H9 (cell line): ENCODE results near the gene CEP250. TPM values are rescaled to one million over a fixed set of nuclear protein-coding genes. Genes with fewer than 3 reads are reported as not detected.

Experiments
- DNase-seq: peaks from one replicate; pipeline ENCODE4 v3.0.0-alpha.2; 2017
- H2AFZ ChIP-seq: one replicate; pipeline ENCODE4 v1.6.1; 2013; ENCODE audit warnings: mild to moderate bottlenecking, low read length, control low read depth, moderate library complexity
- H2AK5ac ChIP-seq: 2 replicates; pipeline ENCODE4 v1.6.1; 2013; ENCODE audit warnings: low read length, control low read depth, mixed read lengths; ENCODE audit not compliant: insufficient read length
- H2BK120ac ChIP-seq: one replicate; pipeline ENCODE4 v1.6.1; 2013; ENCODE audit warnings: low read depth, mild to moderate bottlenecking, low read length, control low read depth, inconsistent platforms; ENCODE audit not compliant: poor library complexity, severe bottlenecking
- H2BK12ac ChIP-seq: 2 replicates; pipeline ENCODE4 v1.6.1; 2013; ENCODE audit warnings: low read length, control low read depth, mixed read lengths, low read depth; ENCODE audit not compliant: insufficient read length
- H2BK15ac ChIP-seq: 2 replicates; pipeline ENCODE4 v1.6.1; 2013; ENCODE audit warnings: low read depth, low read length, control low read depth
- H2BK20ac ChIP-seq: one replicate; pipeline ENCODE4 v1.6.1; 2013; ENCODE audit warnings: low read depth, mild to moderate bottlenecking, low read length, control low read depth, inconsistent platforms; ENCODE audit not compliant: poor library complexity, severe bottlenecking
- H2BK5ac ChIP-seq: 2 replicates; pipeline ENCODE4 v1.6.1; 2013; ENCODE audit warnings: low read length, control low read depth, mixed read lengths; ENCODE audit not compliant: insufficient read length
- H3K14ac ChIP-seq: 2 replicates; pipeline ENCODE4 v1.6.1; 2013; ENCODE audit warnings: low read length, control low read depth; ENCODE audit not compliant: insufficient read depth
- H3K18ac ChIP-seq: 2 replicates; pipeline ENCODE4 v1.6.1; 2013; ENCODE audit warnings: low read depth, mild to moderate bottlenecking, mixed read lengths, low read length, control low read depth; ENCODE audit not compliant: insufficient read length
- H3K23ac ChIP-seq: 2 replicates; pipeline ENCODE4 v1.6.1; 2013; ENCODE audit warnings: low read length, control low read depth, mixed read lengths, low read depth; ENCODE audit not compliant: insufficient read length
- H3K23me2 ChIP-seq: 2 replicates; pipeline ENCODE4 v1.6.1; 2013; ENCODE audit warnings: low read depth, mild to moderate bottlenecking, mixed read lengths, low read length, control low read depth; ENCODE audit not compliant: insufficient read length, poor library complexity, severe bottlenecking
- H3K27ac ChIP-seq: 2 replicates; pipeline ENCODE4 v1.5.1; 2013; ENCODE audit warnings: low read length, control low read depth, mixed read lengths, low read depth; ENCODE audit not compliant: insufficient read length
- H3K27me3 ChIP-seq: 2 replicates; pipeline ENCODE4 v1.6.1; 2013; ENCODE audit warnings: low read length, control low read depth, inconsistent platforms; ENCODE audit not compliant: insufficient read depth
- H3K4ac ChIP-seq: 2 replicates; pipeline ENCODE4 v1.6.1; 2013; ENCODE audit warnings: low read depth, mild to moderate bottlenecking, control low read depth, inconsistent platforms, low read length, moderate library complexity
- H3K4me1 ChIP-seq: 2 replicates; pipeline ENCODE4 v1.6.1; 2013; ENCODE audit warnings: low read length, control low read depth, inconsistent platforms; ENCODE audit not compliant: insufficient read depth
- H3K4me2 ChIP-seq: 2 replicates; pipeline ENCODE4 v1.6.1; 2013; ENCODE audit warnings: low read length, control low read depth, mixed read lengths; ENCODE audit not compliant: insufficient read length, insufficient read depth
- H3K56ac ChIP-seq: 2 replicates; pipeline ENCODE4 v1.6.1; 2013; ENCODE audit warnings: low read depth, mild to moderate bottlenecking, mixed read lengths, low read length, control low read depth; ENCODE audit not compliant: insufficient read length
- H3K79me1 ChIP-seq: 2 replicates; pipeline ENCODE4 v1.6.1; 2013; ENCODE audit warnings: low read depth, mild to moderate bottlenecking, moderate library complexity, low read length, control low read depth, inconsistent platforms; ENCODE audit not compliant: insufficient read depth, poor library complexity, severe bottlenecking
- H3K79me2 ChIP-seq: 2 replicates; pipeline ENCODE4 v1.6.1; 2013; ENCODE audit warnings: low read length, control low read depth, inconsistent platforms; ENCODE audit not compliant: insufficient read depth
- H3K9ac ChIP-seq: 2 replicates; pipeline ENCODE4 v1.6.1; 2013; ENCODE audit warnings: low read length, control low read depth, mixed read lengths; ENCODE audit not compliant: insufficient read length; ENCODE audit errors: extremely low read depth
- H3K9me3 ChIP-seq: one replicate; pipeline ENCODE4 v1.6.1; 2013; ENCODE audit warnings: low read depth, low read length, inconsistent platforms; ENCODE audit not compliant: control insufficient read depth
- H3T11ph ChIP-seq: one replicate; pipeline ENCODE4 v1.6.1; 2013; ENCODE audit warnings: mild to moderate bottlenecking, low read length, control low read depth, inconsistent platforms
- H4K20me1 ChIP-seq: one replicate; pipeline ENCODE4 v1.6.1; 2013; ENCODE audit not compliant: control insufficient read depth, insufficient read length, insufficient read depth
- H4K5ac ChIP-seq: 2 replicates; pipeline ENCODE4 v1.6.1; 2013; ENCODE audit warnings: low read depth, mild to moderate bottlenecking, mixed read lengths, low read length, control low read depth; ENCODE audit not compliant: insufficient read length
- H4K8ac ChIP-seq: replicated peaks from 2 replicates; pipeline ENCODE4 v1.6.1; 2013; ENCODE audit warnings: low read length, control low read depth, mixed read lengths, low read depth; ENCODE audit not compliant: insufficient read length
- H4K91ac ChIP-seq: 2 replicates; pipeline ENCODE4 v1.6.1; 2013; ENCODE audit warnings: low read depth, mild to moderate bottlenecking, moderate library complexity, mixed read lengths, low read length, control low read depth; ENCODE audit not compliant: insufficient read length
- H3K27ac Mint-ChIP-seq, 3 experiments: 2 replicates in 2 of 3; 3 replicates in 1 of 3; pipeline ENCODE4 v1.8.0; 2020 to 2021; ENCODE audit warnings: mixed read lengths in 3 of 3, mild to moderate bottlenecking in 1 of 3, moderate library complexity in 1 of 3
- H3K27me3 Mint-ChIP-seq: 2 replicates; pipeline ENCODE4 v1.8.0; 2021; ENCODE audit warnings: low read depth, mild to moderate bottlenecking, moderate library complexity, mixed read lengths
- H3K36me3 Mint-ChIP-seq, 3 experiments: 2 replicates in 2 of 3; 3 replicates in 1 of 3; pipeline ENCODE4 v1.8.0; 2020 to 2021; ENCODE audit warnings: low read depth in 3 of 3, mixed read lengths in 3 of 3; ENCODE audit not compliant: insufficient read depth in 1 of 3
- H3K4me1 Mint-ChIP-seq, 2 experiments: 2 replicates each; pipeline ENCODE4 v1.8.0; 2020; ENCODE audit warnings: mixed read lengths in 2 of 2
- H3K4me3 Mint-ChIP-seq, 2 experiments: 2 replicates in 1 of 2; 3 replicates in 1 of 2; pipeline ENCODE4 v1.8.0; 2020 to 2021; ENCODE audit warnings: mild to moderate bottlenecking in 2 of 2, mixed read lengths in 2 of 2, moderate library complexity in 1 of 2
- H3K9me3 Mint-ChIP-seq, 2 experiments: 2 replicates in 1 of 2; 3 replicates in 1 of 2; pipeline ENCODE4 v1.8.0; 2020; ENCODE audit warnings: mild to moderate bottlenecking in 2 of 2, mixed read lengths in 2 of 2, moderate library complexity in 1 of 2
- WGBS: extraction: QIAGEN DNeasy Blood & Tissue Kit; methylation state at CpG from one replicate; pipeline ENCODE4 v1.1.7; 2013; ENCODE audit warnings: missing lambda C conversion rate, low lambda C conversion rate, mixed read lengths; ENCODE audit not compliant: insufficient read length; ENCODE audit errors: extremely low coverage; 5-methylcytosine and 5-hydroxymethylcytosine counted together
- total RNA-seq: library from RNA; stranded (reverse); gene quantifications from 2 replicates; pipeline ENCODE4 v1.2.1, GENCODE V29; 2021
- TF ChIP-seq, protein P1 (sequence below): fragments of 200-600 bp; sonication (generic); conservative IDR thresholded peaks from 3 replicates; pipeline ENCODE4 v1.8.0; 2021; ENCODE audit warnings: antibody characterized with exemption, mild to moderate bottlenecking

The CEP250 gene
- total RNA-seq, 1 experiment from 2014 or later: 29.8 TPM

DNA sequence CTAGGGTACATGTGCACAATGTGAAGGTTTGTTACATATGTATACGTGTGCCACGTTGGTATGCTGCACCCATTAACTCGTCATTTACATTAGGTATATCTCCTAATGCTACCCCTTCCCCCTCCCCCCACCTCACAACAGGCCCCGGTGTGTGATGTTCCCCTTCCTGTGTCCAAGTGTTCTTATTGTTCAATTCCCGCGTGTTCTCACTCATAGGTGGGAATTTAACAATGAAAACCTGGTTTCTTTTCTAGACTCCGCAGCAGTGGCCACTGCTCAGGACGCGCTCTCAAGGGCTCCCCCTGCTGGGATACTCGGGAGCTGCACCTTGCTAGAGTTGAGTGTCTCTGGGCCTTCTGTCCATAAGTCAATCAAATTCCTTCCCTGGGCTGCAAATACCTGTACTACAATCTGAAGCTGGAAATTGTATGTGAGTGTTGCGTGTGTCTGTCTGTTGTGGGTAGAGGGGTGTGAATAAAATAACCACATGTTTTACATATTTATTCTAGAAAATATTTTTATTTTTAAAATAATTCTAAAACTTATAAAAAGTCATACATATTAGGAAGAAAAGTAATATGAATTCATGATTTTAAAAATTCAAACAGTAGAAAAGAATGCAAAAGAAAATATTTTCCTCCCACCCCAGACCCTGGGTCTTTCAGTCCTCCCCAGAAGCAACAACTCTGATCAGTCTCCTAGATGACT is 8.2 kb upstream of the CEP250 start:
- Histone ChIP-seq H3K4ac (no peak overlapping the region), H2BK5ac (no peak overlapping the region), H2AK5ac (no peak overlapping the region), H4K5ac (no peak overlapping the region), H3K56ac (no peak overlapping the region), H4K91ac (no peak overlapping the region), H3K14ac (no peak overlapping the region), H3K79me1 (no peaks in the 10 kb centered on the region), H3K23me2 (no peaks in the 10 kb centered on the region), H4K8ac (no peak overlapping the region), H2BK15ac (no peak overlapping the region), H2BK120ac (no peak overlapping the region), H3K9ac (no peak overlapping the region), H3K4me1 (no peaks in the 10 kb centered on the region), H2AFZ (no peak overlapping the region), H3K27ac (no peak overlapping the region), H3K23ac (no peak overlapping the region), H3T11ph (no peak overlapping the region), H4K20me1 (no peaks in the 10 kb centered on the region), H3K79me2 (no peaks in the 10 kb centered on the region), H2BK20ac (no peak overlapping the region), H3K27me3 (no peaks in the 10 kb centered on the region), H2BK12ac (no peak overlapping the region), H3K4me2 (peak overlapping the region; percentile 33), H3K18ac (no peak overlapping the region), H3K9me3 (no peaks in the 10 kb centered on the region)
- DNase-seq: peak; percentile 85
- Mint-ChIP-seq H3K9me3 (no peaks in the 10 kb centered on the region), H3K27ac (peak overlapping the region in 2 of 3 experiments; percentile 10 to 78; a peak in 2 of 7 replicates), H3K4me1 (peaks cover 15 to 16% of the 10 kb centered on the region in 2 experiments), H3K27me3 (no peaks in the 10 kb centered on the region; the same call in 1 of the 2 replicates), H3K4me3 (peak overlapping the region; percentile 61 to 75), H3K36me3 (no peaks in the 10 kb centered on the region; a peak in 1 of 7 replicates)
- TF ChIP-seq, protein P1, sequence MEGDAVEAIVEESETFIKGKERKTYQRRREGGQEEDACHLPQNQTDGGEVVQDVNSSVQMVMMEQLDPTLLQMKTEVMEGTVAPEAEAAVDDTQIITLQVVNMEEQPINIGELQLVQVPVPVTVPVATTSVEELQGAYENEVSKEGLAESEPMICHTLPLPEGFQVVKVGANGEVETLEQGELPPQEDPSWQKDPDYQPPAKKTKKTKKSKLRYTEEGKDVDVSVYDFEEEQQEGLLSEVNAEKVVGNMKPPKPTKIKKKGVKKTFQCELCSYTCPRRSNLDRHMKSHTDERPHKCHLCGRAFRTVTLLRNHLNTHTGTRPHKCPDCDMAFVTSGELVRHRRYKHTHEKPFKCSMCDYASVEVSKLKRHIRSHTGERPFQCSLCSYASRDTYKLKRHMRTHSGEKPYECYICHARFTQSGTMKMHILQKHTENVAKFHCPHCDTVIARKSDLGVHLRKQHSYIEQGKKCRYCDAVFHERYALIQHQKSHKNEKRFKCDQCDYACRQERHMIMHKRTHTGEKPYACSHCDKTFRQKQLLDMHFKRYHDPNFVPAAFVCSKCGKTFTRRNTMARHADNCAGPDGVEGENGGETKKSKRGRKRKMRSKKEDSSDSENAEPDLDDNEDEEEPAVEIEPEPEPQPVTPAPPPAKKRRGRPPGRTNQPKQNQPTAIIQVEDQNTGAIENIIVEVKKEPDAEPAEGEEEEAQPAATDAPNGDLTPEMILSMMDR: peak; percentile 92
- WGBS: no CpG with 5 or more reads among the region's 11 CpGs
